ENCODE results near the gene CD59.

The CD59 gene

DNA sequence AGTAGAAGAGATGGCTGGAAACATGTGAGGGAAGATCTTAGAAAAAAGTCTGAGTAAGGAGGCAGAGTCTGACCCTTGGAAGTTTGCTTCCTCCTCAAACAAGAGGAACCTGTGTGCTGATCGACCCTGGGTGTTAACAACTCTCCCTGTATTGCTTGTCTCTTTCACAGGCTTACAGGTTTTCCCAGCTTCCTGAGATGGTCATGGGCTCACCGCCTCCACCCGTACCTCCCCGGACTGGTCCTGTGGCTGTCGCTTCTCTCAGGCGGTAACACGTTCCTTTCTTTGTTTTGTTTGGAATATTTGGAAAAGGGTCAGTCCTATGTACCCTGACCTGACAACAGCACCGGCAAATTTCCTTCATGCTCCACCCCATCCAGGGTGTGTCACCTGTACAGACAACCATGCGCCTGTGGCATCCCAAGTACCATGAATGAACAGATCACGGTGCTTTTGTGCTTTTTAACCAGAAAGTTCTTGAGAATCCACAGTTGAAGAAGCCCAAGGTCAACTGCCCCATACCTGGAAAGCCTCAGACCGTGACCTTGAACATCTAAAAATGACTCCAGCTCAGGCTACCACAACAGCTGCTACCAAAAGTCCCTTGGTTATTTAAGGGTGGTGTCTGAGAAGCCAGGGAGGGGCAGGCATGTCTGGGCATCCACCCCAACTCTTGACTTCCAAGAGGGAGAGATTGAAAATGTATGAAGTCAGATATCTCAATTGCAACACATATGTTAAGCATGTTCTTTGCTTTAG, 80.2 kb downstream of the CD59 start:
- no peak for TF ChIP-seq REST (IDR thresholded peaks at IDR 0.05; ENCODE audit: insufficient read depth in 1 of 2, low read depth in 2 of 2, low read length in 2 of 2)
- TF ChIP-seq TAF1 (IDR thresholded peaks at IDR 0.05; ENCODE audit: borderline replicate concordance, insufficient read depth, low read length): no peak
- TF ChIP-seq POLR2AphosphoS5 (IDR thresholded peaks at IDR 0.05; ENCODE audit: low read depth, low read length): no peak
- no peak for TF ChIP-seq SIN3A (IDR thresholded peaks at IDR 0.05; ENCODE audit: borderline replicate concordance, insufficient read depth, low read length)
- TF ChIP-seq FOXP2 (optimal IDR thresholded peaks at IDR 0.05; ENCODE audit: borderline replicate concordance, extremely low read depth, extremely low read length, insufficient read depth): no peak

GRCh38 chr11:33654594-33654993, 81.6 kb downstream of the CD59 start:
- TF ChIP-seq REST (IDR thresholded peaks at IDR 0.05; ENCODE audit: insufficient read depth in 1 of 2, low read depth in 2 of 2, low read length in 2 of 2) (no peak), FOXP2 (optimal IDR thresholded peaks at IDR 0.05; ENCODE audit: borderline replicate concordance, extremely low read depth, extremely low read length, insufficient read depth) (no peak), SIN3A (IDR thresholded peaks at IDR 0.05; ENCODE audit: borderline replicate concordance, insufficient read depth, low read length) (no peak), TAF1 (IDR thresholded peaks at IDR 0.05; ENCODE audit: borderline replicate concordance, insufficient read depth, low read length) (no peak), POLR2AphosphoS5 (IDR thresholded peaks at IDR 0.05; ENCODE audit: low read depth, low read length) (no peak)
